Hepatocyte (in vitro differentiated cells): Measurements from ENCODE around the gene SHKBP1.

ENCODE experiments used
- EZH2 ChIP-seq: fragments of 200-600 bp; sonication (generic); IDR thresholded peaks from 2 replicates; pipeline ENCODE4 v1.6.1; 2016; ENCODE audit warnings: antibody characterized with exemption, mild to moderate bottlenecking, borderline replicate concordance
- EZH2phosphoT487 ChIP-seq: fragments of 200-600 bp; sonication (generic); IDR thresholded peaks from one replicate; pipeline ENCODE4 v1.6.1; 2018; ENCODE audit warnings: antibody characterized with exemption, mild to moderate bottlenecking, low read depth, moderate library complexity; ENCODE audit not compliant: unreplicated experiment, severe bottlenecking
- TF ChIP-seq, protein P1 (sequence below): fragments of 200-600 bp; sonication (generic); IDR thresholded peaks from 2 replicates; pipeline ENCODE4 v1.5.1; 2016; ENCODE audit warnings: antibody characterized with exemption, mild to moderate bottlenecking; ENCODE audit not compliant: poor library complexity

DNA sequence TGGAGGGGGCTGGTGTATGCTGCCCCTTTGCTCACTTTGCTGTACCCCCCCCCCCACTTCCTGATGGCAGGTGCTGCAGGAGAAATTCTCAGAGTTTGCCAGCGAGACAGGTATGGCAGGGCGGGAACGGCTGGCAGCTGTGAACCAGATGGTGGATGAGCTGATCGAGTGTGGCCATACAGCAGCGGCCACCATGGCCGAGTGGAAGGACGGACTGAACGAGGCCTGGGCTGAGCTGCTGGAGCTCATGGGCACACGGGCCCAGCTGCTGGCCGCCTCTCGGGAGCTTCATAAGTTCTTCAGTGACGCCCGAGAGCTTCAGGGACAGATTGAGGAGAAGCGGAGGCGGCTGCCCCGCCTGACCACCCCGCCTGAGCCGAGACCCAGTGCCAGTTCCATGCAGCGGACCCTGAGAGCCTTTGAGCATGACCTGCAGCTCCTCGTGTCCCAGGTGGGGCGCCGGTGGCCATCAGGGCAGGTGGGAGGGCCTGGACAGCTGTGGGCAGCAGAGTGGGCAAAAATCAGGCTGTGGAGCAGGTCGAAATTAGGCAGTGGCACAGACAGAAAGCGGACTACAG lies 19.6 kb upstream of the SHKBP1 start:
- TF ChIP-seq, protein P1, sequence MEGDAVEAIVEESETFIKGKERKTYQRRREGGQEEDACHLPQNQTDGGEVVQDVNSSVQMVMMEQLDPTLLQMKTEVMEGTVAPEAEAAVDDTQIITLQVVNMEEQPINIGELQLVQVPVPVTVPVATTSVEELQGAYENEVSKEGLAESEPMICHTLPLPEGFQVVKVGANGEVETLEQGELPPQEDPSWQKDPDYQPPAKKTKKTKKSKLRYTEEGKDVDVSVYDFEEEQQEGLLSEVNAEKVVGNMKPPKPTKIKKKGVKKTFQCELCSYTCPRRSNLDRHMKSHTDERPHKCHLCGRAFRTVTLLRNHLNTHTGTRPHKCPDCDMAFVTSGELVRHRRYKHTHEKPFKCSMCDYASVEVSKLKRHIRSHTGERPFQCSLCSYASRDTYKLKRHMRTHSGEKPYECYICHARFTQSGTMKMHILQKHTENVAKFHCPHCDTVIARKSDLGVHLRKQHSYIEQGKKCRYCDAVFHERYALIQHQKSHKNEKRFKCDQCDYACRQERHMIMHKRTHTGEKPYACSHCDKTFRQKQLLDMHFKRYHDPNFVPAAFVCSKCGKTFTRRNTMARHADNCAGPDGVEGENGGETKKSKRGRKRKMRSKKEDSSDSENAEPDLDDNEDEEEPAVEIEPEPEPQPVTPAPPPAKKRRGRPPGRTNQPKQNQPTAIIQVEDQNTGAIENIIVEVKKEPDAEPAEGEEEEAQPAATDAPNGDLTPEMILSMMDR, result no peak
- no peak for TF ChIP-seq EZH2
- TF ChIP-seq EZH2phosphoT487, result no peak
